ENCODE results near the gene CRLF1. TPM values are rescaled to one million over a fixed set of nuclear protein-coding genes. Genes with fewer than 3 reads are reported as not detected.

The CRLF1 gene
- polyA plus RNA-seq, 3 donors: 0.19 TPM; not detected in 2

GRCh38 chr19:18603958-18604819 is 2.4 kb downstream of the CRLF1 start:
- Mint-ChIP-seq H3K27ac (no peak overlapping the region), H3K9me3 (peaks cover 0 to 27% (median 7%) of the 10 kb centered on the region in 7 donors), H3K36me3 (peaks cover 0 to 6% of the 10 kb centered on the region in 2 donors), H3K27me3 (ENCODE audit: low read depth in 3 of 3) (peaks cover 76 to 91% (median 78%) of the 10 kb centered on the region in 3 donors), H3K4me1 (peaks cover 2% of the 10 kb centered on the region), H3K4me3 (peak overlapping the region in 1 of 2 donors; percentile 46)
- intact Hi-C loops (cut with micrococcal nuclease): no loop called here
- DNase-seq: no peak
- Histone ChIP-seq H3K79me2 (ENCODE audit: insufficient read depth, low read length) (no peaks in the 10 kb centered on the region), H3K27me3 (ENCODE audit: control insufficient read depth in 2 of 2, insufficient read depth in 2 of 2, low read length in 2 of 2) (peaks cover 54 to 72% of the 10 kb centered on the region in 2 donors), H4K20me1 (ENCODE audit: insufficient read depth, low read length) (no peaks in the 10 kb centered on the region), H3K27ac (ENCODE audit: low read depth in 1 of 2, low read length in 2 of 2) (no peak overlapping the region), H3K4me2 (replicated peaks; ENCODE audit: extremely low read depth, low read length, poor library complexity, severe bottlenecking) (no peak overlapping the region), H3K36me3 (replicated peaks in 1 of 2; ENCODE audit: control insufficient read depth in 1 of 2, insufficient read depth in 2 of 2, low read length in 2 of 2) (no peaks in the 10 kb centered on the region), H3K9me3 (replicated peaks in 1 of 2; ENCODE audit: control insufficient read depth in 1 of 2, insufficient read depth in 1 of 2, low read length in 2 of 2) (peaks cover 0 to 30% of the 10 kb centered on the region in 2 donors), H2AFZ (ENCODE audit: insufficient read depth, low read depth, low read length, poor library complexity, severe bottlenecking) (no peak overlapping the region), H3K4me1 (ENCODE audit: control insufficient read depth in 1 of 2, insufficient read depth in 2 of 2, low read length in 2 of 2) (no peaks in the 10 kb centered on the region), H3K4me3 (replicated peaks in 1 of 3; ENCODE audit: low read depth in 2 of 3, low read length in 3 of 3) (no peak overlapping the region), H3K9ac (ENCODE audit: insufficient read depth, low read length, poor library complexity, severe bottlenecking) (no peak overlapping the region)
- WGBS (ENCODE audit: insufficient coverage): 14% methylated on average over 20 of the region's 26 CpGs
- TF ChIP-seq CTCF (IDR thresholded peaks at IDR 0.05): no peak

- Histone ChIP-seq H3K4me2 (replicated peaks; ENCODE audit: extremely low read depth, low read length, poor library complexity, severe bottlenecking) (no peak overlapping the region), H3K36me3 (replicated peaks in 1 of 2; ENCODE audit: control insufficient read depth in 1 of 2, insufficient read depth in 2 of 2, low read length in 2 of 2) (no peaks in the 10 kb centered on the region), H4K20me1 (ENCODE audit: insufficient read depth, low read length) (no peaks in the 10 kb centered on the region), H3K9me3 (replicated peaks in 1 of 2; ENCODE audit: control insufficient read depth in 1 of 2, insufficient read depth in 1 of 2, low read length in 2 of 2) (peaks cover 0 to 24% of the 10 kb centered on the region in 2 donors), H3K4me3 (replicated peaks in 1 of 3; ENCODE audit: low read depth in 2 of 3, low read length in 3 of 3) (no peak overlapping the region), H3K9ac (ENCODE audit: insufficient read depth, low read length, poor library complexity, severe bottlenecking) (no peak overlapping the region), H3K79me2 (ENCODE audit: insufficient read depth, low read length) (no peaks in the 10 kb centered on the region), H3K4me1 (ENCODE audit: control insufficient read depth in 1 of 2, insufficient read depth in 2 of 2, low read length in 2 of 2) (no peaks in the 10 kb centered on the region), H3K27ac (ENCODE audit: low read depth in 1 of 2, low read length in 2 of 2) (no peak overlapping the region), H3K27me3 (ENCODE audit: control insufficient read depth in 2 of 2, insufficient read depth in 2 of 2, low read length in 2 of 2) (peaks cover 47 to 68% of the 10 kb centered on the region in 2 donors), H2AFZ (ENCODE audit: insufficient read depth, low read depth, low read length, poor library complexity, severe bottlenecking) (no peak overlapping the region)
- Mint-ChIP-seq H3K27ac (no peak overlapping the region), H3K4me1 (peaks cover 2% of the 10 kb centered on the region), H3K9me3 (peaks cover 0 to 25% (median 7%) of the 10 kb centered on the region in 7 donors), H3K27me3 (ENCODE audit: low read depth in 3 of 3) (peaks cover 71 to 91% (median 77%) of the 10 kb centered on the region in 3 donors), H3K4me3 (peak overlapping the region in 1 of 2 donors; percentile 81), H3K36me3 (peaks cover 0 to 6% of the 10 kb centered on the region in 2 donors)
- intact Hi-C loops (cut with micrococcal nuclease): no loop called here
- peak; percentile 8 to 32 (median 20) for DNase-seq
- 6% methylated on average over 28 of the region's 32 CpGs for WGBS (ENCODE audit: insufficient coverage)
- peak; percentile 38 for TF ChIP-seq CTCF (IDR thresholded peaks at IDR 0.05)
Observed at GRCh38 chr19:18603255-18603957, 3.2 kb downstream of the CRLF1 start.

All from CD14-positive monocyte (primary cell).